HepG2 (cell line): ENCODE measurements around the gene PAX7. TPM values are rescaled to one million over a fixed set of nuclear protein-coding genes. Genes with fewer than 3 reads are reported as not detected.

Experiments
- polyA plus RNA-seq, 8 experiments: library from polyadenylated mRNA; depleted of rRNA in 3 of 8; stranded (reverse) in 7 of 8; unstranded in 1 of 8; fragments of >200 nt; fragmentation: Illumina TruSeq in 4 of 8; extraction: Trizol in 4 of 8; gene quantifications; 2 replicates each; pipeline versions ENCODE4 v1.2.1 to v1.2.3, GENCODE V29; 2011 to 2016; ENCODE audit warnings: low read depth in 4 of 8, missing spikeins in 1 of 8, mixed read lengths in 1 of 8; ENCODE audit not compliant: insufficient read depth in 1 of 8
- small RNA-seq, 3 experiments: library from RNA; depleted of rRNA; stranded (forward); fragments of <200 nt; gene quantifications; one replicate each; pipeline ENCODE3, GENCODE V24; 2012; ENCODE audit warnings: low read depth in 2 of 3, low replicate concordance in 1 of 3; ENCODE audit not compliant: insufficient read length in 3 of 3, insufficient read depth in 2 of 3
- total RNA-seq, 5 experiments: library from RNA; depleted of rRNA; stranded (reverse); fragments of >200 nt; fragmentation: Illumina TruSeq; extraction: Trizol; gene quantifications; 2 replicates each; pipeline ENCODE4 v1.2.3, GENCODE V29; 2016; ENCODE audit warnings: low read depth in 1 of 5
- TF ChIP-seq, protein P1 (sequence below): sonication (generic); formaldehyde crosslinking; IDR thresholded peaks from 2 replicates; pipeline ENCODE4 v1.4.0; 2020; ENCODE audit warnings: missing genetic modification reagents, borderline replicate concordance

PAX7 gene
- total and polyA plus RNA-seq, 2 of the 13 experiments (the other 11 are each of a cell fraction or from before 2014, with no cell fraction given) = not detected

DNA sequence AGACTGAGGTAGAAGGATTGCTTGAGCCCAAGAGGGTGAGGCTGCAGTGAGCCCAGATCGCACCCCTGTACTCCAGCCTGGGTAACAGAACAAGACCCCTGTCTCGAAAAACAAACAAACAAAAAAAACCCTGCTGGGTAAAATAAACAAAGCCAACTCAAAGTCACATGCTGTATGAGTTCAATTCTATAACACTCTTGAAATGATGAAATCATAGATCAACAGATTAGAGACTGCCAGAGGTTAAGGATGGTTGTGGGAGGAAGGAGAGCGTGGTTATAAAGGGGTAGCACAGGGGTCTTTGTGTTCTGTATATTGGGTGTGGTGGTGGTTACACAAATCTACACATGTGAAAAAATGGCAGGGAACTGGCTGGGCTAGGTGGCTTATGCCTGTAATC is 166.3 kb downstream of the PAX7 start (continued):
- TF ChIP-seq, protein P1, sequence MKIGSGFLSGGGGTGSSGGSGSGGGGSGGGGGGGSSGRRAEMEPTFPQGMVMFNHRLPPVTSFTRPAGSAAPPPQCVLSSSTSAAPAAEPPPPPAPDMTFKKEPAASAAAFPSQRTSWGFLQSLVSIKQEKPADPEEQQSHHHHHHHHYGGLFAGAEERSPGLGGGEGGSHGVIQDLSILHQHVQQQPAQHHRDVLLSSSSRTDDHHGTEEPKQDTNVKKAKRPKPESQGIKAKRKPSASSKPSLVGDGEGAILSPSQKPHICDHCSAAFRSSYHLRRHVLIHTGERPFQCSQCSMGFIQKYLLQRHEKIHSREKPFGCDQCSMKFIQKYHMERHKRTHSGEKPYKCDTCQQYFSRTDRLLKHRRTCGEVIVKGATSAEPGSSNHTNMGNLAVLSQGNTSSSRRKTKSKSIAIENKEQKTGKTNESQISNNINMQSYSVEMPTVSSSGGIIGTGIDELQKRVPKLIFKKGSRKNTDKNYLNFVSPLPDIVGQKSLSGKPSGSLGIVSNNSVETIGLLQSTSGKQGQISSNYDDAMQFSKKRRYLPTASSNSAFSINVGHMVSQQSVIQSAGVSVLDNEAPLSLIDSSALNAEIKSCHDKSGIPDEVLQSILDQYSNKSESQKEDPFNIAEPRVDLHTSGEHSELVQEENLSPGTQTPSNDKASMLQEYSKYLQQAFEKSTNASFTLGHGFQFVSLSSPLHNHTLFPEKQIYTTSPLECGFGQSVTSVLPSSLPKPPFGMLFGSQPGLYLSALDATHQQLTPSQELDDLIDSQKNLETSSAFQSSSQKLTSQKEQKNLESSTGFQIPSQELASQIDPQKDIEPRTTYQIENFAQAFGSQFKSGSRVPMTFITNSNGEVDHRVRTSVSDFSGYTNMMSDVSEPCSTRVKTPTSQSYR = no peak

Small RNA genes lying within 50 kb of the gene (small RNA-seq; reads per million reads assigned to genes)
- gene AL031737.1 = 0 reads per million in 3 experiments

Other genes starting within 250 kb of the PAX7 start
- gene KLHDC7A, start 149.9 kb upstream of the PAX7 start, total RNA-seq (2016; rRNA removed; fragmentation: Illumina TruSeq; extraction: Trizol) = 0.53 and 1.8 TPM in 2 replicates
- gene KLHDC7A, start 149.9 kb upstream of the PAX7 start, polyA plus RNA-seq (2011; rRNA removed) = 0.15 and 0.24 TPM in 2 replicates
- not detected in 2 replicates for gene TAS1R2, start 228.8 kb downstream of the PAX7 start, total RNA-seq (2016; rRNA removed; fragmentation: Illumina TruSeq; extraction: Trizol)
- not detected in 2 replicates for gene TAS1R2, start 228.8 kb downstream of the PAX7 start, polyA plus RNA-seq (2011; rRNA removed)